Measurements from ENCODE around the gene SBNO2. TPM values are rescaled to one million over a fixed set of nuclear protein-coding genes. Genes with fewer than 3 reads are reported as not detected.
A peak's percentile ranks its signal among the peaks of the same experiment; 100 is the strongest.

SBNO2 gene
- total RNA-seq, 1 donor from 2014 or later: 3.3 TPM

- no peaks in the 10 kb centered on the region for H3K27me3 Mint-ChIP-seq (ENCODE audit: insufficient read depth, low read depth)
- H3K9ac ChIP-seq: no peak overlapping the region
- no peaks in the 10 kb centered on the region for H3K36me3 ChIP-seq
- no peaks in the 10 kb centered on the region for H3K9me3 Mint-ChIP-seq
- DNase-seq (ENCODE audit: low spot score): no peak
- H3K27ac ChIP-seq: no peak overlapping the region
- no peak overlapping the region for H3K27ac Mint-ChIP-seq
- peaks cover 5% of the 10 kb centered on the region for H4K20me1 ChIP-seq (ENCODE audit: low read depth)
- no peak overlapping the region for H3K4me2 ChIP-seq
- H3K4me3 Mint-ChIP-seq: no peak overlapping the region
- no peaks in the 10 kb centered on the region for H3F3A ChIP-seq (ENCODE audit: low read depth)
- no peaks in the 10 kb centered on the region for H3K27me3 ChIP-seq
- no peaks in the 10 kb centered on the region for H3K4me1 Mint-ChIP-seq
- TF ChIP-seq CTCF (IDR thresholded peaks at IDR 0.05): no peak
- H3K36me3 Mint-ChIP-seq: peaks cover 2% of the 10 kb centered on the region
- H3K4me1 ChIP-seq: no peaks in the 10 kb centered on the region
- no peak overlapping the region for H3K4me3 ChIP-seq
- H3K79me2 ChIP-seq (ENCODE audit: low read depth): no peaks in the 10 kb centered on the region
- H2AFZ ChIP-seq (replicated peaks): no peak overlapping the region
- no peaks in the 10 kb centered on the region for H3K9me3 ChIP-seq (ENCODE audit: low read depth)
Measured at GRCh38 chr19:1153891-1154730, 20.0 kb downstream of the SBNO2 start.

DNA sequence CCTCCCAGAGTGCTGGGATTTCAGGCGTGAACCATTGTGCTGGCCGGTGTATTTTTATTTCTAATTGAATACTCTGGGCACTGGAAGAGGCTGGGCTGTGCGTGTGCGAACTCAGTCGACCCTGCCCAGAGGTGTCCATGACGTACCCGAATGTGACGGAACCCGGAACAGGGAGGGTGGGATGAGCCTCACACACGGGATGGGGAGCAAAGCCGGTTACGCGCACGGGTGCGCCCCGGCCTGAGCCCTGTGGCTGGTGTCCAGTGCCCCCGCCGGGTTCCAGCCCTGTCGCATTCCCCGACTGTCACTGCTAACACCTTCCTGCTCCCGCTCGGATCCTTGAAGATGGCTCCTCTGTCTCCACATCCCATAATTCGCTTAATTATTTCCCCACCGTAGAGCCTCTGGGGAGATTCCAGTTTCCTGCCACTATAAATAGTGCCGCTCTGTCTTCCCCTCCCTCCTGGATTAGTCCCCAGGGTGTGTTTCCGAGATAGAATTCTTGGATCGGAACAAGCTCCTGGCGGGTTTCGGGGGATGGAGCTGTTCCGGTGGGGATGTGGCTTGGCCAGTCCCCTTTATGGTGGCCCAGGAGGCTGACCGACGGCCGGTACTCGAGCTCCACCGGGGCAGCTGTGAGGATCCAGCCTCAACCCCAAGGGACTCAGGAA is 22.0 kb downstream of the SBNO2 start:
- Histone ChIP-seq H4K20me1 (ENCODE audit: low read depth) (peaks cover 5% of the 10 kb centered on the region), H3K9ac (no peak overlapping the region), H3K4me2 (no peak overlapping the region), H3K4me1 (no peaks in the 10 kb centered on the region), H3K79me2 (ENCODE audit: low read depth) (no peaks in the 10 kb centered on the region), H3K36me3 (no peaks in the 10 kb centered on the region), H3K27ac (no peak overlapping the region), H3K9me3 (ENCODE audit: low read depth) (no peaks in the 10 kb centered on the region), H2AFZ (replicated peaks) (no peak overlapping the region), H3K27me3 (no peaks in the 10 kb centered on the region), H3F3A (ENCODE audit: low read depth) (no peaks in the 10 kb centered on the region), H3K4me3 (no peak overlapping the region)
- H3K4me3 Mint-ChIP-seq: peak overlapping the region; percentile 41
- no peak overlapping the region for H3K27ac Mint-ChIP-seq
- H3K36me3 Mint-ChIP-seq: peaks cover 2% of the 10 kb centered on the region
- no peak for DNase-seq (ENCODE audit: low spot score)
- H3K27me3 Mint-ChIP-seq (ENCODE audit: insufficient read depth, low read depth): no peaks in the 10 kb centered on the region
- H3K4me1 Mint-ChIP-seq: no peaks in the 10 kb centered on the region
- H3K9me3 Mint-ChIP-seq: no peaks in the 10 kb centered on the region
- no peak for TF ChIP-seq EZH2 (IDR thresholded peaks at IDR 0.05)
- TF ChIP-seq CTCF (IDR thresholded peaks at IDR 0.05): no peak
- TF ChIP-seq EZH2phosphoT487 (IDR thresholded peaks at IDR 0.05): no peak

GRCh38 chr19:1151037-1151724 is 22.9 kb downstream of the SBNO2 start:
- H3K4me1 Mint-ChIP-seq: no peaks in the 10 kb centered on the region
- H3K9ac ChIP-seq: no peak overlapping the region
- no peaks in the 10 kb centered on the region for H3F3A ChIP-seq (ENCODE audit: low read depth)
- H3K4me3 Mint-ChIP-seq: no peak overlapping the region
- H3K4me2 ChIP-seq: no peak overlapping the region
- no peaks in the 10 kb centered on the region for H3K79me2 ChIP-seq (ENCODE audit: low read depth)
- no peak overlapping the region for H3K4me3 ChIP-seq
- peaks cover 3% of the 10 kb centered on the region for H3K4me1 ChIP-seq
- peaks cover 5% of the 10 kb centered on the region for H4K20me1 ChIP-seq (ENCODE audit: low read depth)
- TF ChIP-seq EZH2phosphoT487 (IDR thresholded peaks at IDR 0.05) (no peak), CTCF (IDR thresholded peaks at IDR 0.05) (no peak), EZH2 (IDR thresholded peaks at IDR 0.05) (no peak)
- H3K36me3 ChIP-seq: no peaks in the 10 kb centered on the region
- no peaks in the 10 kb centered on the region for H3K9me3 Mint-ChIP-seq
- H2AFZ ChIP-seq (replicated peaks): no peak overlapping the region
- DNase-seq (ENCODE audit: low spot score): no peak
- H3K27ac Mint-ChIP-seq: no peak overlapping the region
- H3K9me3 ChIP-seq (ENCODE audit: low read depth): no peaks in the 10 kb centered on the region
- H3K27me3 Mint-ChIP-seq (ENCODE audit: insufficient read depth, low read depth): no peaks in the 10 kb centered on the region
- peaks cover 2% of the 10 kb centered on the region for H3K36me3 Mint-ChIP-seq
- no peak overlapping the region for H3K27ac ChIP-seq
- H3K27me3 ChIP-seq: no peaks in the 10 kb centered on the region

Measured in neural progenitor cell (in vitro differentiated cells).